C4-2B (cell line): ENCODE results near the gene CCDC3.

ENCODE experiments used
- H3K27ac ChIP-seq: fragments of 450-650 bp; 2 replicates; pipeline ENCODE4 v1.5.1; 2017
- ZFX ChIP-seq: fragments of 450-650 bp; IDR thresholded peaks from 2 replicates; pipeline ENCODE4 v1.6.1; 2017
- TF ChIP-seq, protein P1 (sequence below): fragments of 450-650 bp; conservative IDR thresholded peaks from 2 replicates; pipeline ENCODE4 v1.5.1; 2017; ENCODE audit warnings: mild to moderate bottlenecking

Gene CCDC3

DNA sequence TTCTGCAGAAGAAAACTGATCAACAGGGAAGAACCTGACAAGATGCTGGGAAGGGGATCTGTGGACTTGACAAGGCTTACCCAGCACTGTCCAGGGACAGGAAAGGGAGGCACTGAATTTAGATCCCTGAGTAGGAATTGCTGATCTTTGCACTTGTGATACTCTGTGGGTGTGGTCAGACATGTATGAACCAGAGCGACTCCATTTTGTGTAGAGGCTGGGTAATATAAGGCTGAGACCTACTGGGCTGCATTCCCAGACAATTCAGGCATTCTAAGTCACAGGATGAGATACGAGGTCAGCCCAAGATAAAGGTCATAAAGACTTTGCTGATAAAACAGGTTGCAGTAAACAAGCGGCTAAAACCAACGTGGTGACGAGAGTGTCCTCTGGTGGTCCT lies 60.7 kb downstream of the CCDC3 start:
- no peak for TF ChIP-seq ZFX
- TF ChIP-seq, protein P1, sequence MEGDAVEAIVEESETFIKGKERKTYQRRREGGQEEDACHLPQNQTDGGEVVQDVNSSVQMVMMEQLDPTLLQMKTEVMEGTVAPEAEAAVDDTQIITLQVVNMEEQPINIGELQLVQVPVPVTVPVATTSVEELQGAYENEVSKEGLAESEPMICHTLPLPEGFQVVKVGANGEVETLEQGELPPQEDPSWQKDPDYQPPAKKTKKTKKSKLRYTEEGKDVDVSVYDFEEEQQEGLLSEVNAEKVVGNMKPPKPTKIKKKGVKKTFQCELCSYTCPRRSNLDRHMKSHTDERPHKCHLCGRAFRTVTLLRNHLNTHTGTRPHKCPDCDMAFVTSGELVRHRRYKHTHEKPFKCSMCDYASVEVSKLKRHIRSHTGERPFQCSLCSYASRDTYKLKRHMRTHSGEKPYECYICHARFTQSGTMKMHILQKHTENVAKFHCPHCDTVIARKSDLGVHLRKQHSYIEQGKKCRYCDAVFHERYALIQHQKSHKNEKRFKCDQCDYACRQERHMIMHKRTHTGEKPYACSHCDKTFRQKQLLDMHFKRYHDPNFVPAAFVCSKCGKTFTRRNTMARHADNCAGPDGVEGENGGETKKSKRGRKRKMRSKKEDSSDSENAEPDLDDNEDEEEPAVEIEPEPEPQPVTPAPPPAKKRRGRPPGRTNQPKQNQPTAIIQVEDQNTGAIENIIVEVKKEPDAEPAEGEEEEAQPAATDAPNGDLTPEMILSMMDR: no peak
- no peak overlapping the region for H3K27ac ChIP-seq

DNA sequence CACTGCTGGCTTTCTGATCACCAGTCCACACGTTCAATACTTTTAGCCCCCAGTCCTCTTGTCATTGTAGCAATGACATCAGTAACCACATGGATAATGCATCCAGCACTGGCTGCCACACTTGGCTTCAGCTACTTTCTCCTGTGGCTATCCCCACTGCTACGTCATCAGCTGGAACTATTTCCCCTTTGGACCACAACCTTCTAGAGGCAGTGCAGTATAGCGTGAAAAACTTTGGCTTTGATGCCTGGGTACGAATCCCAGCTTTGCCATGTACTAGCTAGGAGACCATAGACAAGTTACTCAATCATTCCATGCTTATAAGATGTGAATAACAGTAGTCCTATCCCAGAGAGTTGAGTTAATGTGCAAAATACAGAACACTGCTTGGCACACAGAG lies 63.2 kb downstream of the CCDC3 start:
- TF ChIP-seq, protein P1: no peak
- no peak for TF ChIP-seq ZFX
- H3K27ac ChIP-seq: no peak overlapping the region

DNA sequence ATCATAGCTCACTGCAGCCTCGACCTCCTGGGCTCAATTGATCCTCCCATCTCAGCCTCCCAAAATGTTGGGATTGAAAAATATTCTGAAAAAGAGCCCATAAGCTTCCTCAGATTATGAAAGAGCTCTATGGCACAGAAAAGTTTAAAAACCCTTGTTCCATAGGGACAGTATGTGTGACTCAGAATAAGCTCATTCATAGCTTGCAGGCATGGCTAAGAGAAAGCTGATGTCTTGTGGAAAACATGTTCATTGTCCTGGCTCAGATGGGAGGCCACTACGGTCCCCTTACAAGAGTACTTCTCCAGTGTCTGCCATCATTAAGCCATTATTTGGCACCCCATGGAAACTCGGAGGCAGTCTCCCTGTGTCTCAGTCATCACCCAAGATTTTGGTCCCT lies 64.0 kb downstream of the CCDC3 start:
- TF ChIP-seq ZFX: no peak
- TF ChIP-seq, protein P1: no peak
- H3K27ac ChIP-seq: no peak overlapping the region

DNA sequence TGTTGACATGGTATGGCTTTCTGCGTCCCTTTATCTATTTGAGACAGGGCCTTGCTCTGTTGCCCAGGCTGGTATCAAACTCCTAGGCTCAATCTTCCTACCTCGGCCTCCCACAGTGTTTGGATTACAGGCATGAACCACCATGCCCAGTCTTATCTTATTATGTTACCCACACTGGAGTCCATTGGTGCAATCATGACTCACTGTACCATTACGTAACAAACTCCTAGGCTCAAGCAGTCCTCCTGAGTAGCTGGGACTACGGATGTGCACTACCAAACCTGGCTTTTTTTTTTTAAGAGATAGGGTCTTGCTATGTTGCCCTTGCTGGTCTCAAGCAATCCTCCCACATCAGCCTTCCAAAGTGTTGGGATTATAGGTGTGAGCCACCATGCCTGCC lies 66.7 kb downstream of the CCDC3 start:
- no peak overlapping the region for H3K27ac ChIP-seq
- TF ChIP-seq ZFX: no peak
- TF ChIP-seq, protein P1: no peak

DNA sequence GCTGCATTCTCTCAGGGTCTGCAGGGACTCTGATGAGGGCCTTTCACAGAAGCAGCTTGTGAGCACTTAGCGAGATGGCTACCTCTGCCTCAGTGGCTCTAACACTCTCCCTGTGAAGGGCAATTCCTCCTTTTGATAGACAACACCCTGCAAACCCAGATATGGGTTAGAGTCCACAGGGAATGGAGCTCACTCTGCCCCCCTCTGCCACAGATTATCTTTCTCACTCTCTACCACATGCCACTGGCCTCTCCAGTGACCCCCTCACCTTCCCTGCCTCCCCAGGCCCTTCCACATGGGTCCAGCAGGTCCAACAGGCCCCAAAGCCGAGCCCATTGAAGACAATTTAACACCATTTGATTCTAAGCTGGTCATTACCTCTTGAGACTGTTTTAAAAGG lies 72.1 kb downstream of the CCDC3 start:
- no peak overlapping the region for H3K27ac ChIP-seq
- no peak for TF ChIP-seq ZFX
- TF ChIP-seq, protein P1: no peak

DNA sequence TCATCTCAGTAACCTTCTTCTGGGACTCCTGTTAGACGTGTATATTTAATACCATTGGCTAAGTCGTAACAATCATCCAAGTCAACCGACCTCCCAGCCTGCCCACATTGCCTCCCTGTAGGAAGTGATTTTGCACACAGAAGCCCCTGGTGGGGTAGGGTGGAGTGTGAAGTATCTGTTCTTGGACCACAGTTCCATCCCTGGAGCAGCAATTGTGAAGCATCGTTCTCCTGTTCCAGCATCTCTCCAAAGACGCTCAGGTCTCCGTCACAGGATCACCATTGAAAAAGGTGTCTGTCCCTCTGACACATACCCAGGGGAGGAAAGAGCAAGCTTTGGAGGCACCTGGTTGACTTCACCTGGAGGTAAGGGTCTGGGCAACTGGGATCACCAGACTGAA lies 72.9 kb downstream of the CCDC3 start:
- H3K27ac ChIP-seq: no peak overlapping the region
- no peak for TF ChIP-seq ZFX
- TF ChIP-seq, protein P1: no peak

DNA sequence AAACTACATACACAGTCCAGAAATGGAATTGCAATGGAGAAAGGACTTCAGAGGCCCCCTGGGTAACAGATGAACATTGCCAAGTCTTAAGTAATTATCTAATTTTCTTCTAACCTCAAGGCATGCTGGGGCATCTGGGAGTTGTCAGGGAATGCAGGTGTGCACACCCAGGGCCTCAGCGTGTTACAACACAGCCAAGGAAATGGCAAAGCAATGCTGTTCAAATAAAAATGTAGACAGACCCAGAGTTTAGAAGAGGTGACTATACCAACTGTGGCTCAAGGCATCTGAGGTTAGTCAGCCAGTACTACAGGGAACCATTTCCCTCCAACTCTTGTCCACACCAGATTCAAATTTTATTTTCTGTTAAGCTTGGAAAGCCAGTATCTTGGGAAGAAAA lies 73.6 kb downstream of the CCDC3 start:
- H3K27ac ChIP-seq: no peak overlapping the region
- TF ChIP-seq, protein P1: no peak
- TF ChIP-seq ZFX: no peak
